C4-2B (cell line): Measurements from ENCODE around the gene SLC1A7.

Source experiments
- ZFX ChIP-seq: fragments of 450-650 bp; IDR thresholded peaks from 2 replicates; pipeline ENCODE4 v1.6.1; 2017
- TF ChIP-seq, protein P1 (sequence below): fragments of 450-650 bp; conservative IDR thresholded peaks from 2 replicates; pipeline ENCODE4 v1.5.1; 2017; ENCODE audit warnings: mild to moderate bottlenecking

DNA sequence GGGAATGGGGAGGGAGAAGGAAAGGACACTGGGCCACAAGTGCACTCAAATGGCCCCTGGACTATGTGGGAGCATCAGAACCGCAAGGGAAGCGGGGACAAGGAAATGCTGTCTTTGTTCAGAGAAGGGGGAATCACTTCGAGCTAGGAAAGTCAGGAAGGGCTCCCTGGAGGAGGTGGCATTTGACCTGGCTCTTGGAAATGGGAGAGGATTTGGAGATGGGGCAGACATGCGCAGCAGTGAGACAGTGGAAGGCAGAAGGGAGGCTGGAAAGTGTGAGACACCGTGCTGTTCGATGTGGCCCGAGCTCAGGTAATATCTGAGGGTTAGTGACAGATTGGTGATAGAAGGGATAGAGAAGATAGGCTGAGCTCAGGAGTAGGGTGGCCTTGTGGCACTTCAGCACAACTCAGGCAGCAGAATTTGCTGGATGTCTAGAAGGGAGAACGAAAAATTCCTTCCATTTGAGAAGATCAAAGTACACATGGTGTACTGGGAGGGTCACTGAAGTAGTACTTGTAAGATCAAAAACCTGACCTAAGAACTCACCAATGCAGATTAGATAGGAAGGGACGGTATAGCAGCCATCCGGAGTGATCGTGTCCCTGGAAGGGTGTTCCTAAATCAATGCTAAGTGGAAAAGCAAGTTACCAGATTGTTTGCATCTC, 25.4 kb downstream of the SLC1A7 start:
- TF ChIP-seq, protein P1, sequence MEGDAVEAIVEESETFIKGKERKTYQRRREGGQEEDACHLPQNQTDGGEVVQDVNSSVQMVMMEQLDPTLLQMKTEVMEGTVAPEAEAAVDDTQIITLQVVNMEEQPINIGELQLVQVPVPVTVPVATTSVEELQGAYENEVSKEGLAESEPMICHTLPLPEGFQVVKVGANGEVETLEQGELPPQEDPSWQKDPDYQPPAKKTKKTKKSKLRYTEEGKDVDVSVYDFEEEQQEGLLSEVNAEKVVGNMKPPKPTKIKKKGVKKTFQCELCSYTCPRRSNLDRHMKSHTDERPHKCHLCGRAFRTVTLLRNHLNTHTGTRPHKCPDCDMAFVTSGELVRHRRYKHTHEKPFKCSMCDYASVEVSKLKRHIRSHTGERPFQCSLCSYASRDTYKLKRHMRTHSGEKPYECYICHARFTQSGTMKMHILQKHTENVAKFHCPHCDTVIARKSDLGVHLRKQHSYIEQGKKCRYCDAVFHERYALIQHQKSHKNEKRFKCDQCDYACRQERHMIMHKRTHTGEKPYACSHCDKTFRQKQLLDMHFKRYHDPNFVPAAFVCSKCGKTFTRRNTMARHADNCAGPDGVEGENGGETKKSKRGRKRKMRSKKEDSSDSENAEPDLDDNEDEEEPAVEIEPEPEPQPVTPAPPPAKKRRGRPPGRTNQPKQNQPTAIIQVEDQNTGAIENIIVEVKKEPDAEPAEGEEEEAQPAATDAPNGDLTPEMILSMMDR, result no peak
- no peak for TF ChIP-seq ZFX
